HG02623 (cell line): ENCODE data around the gene ZNF221.
"Not testable (repeated sequence)": the region's sequence is repeated elsewhere in the genome, so short reads cannot be mapped to it uniquely, and the experiment has no call there.

Source experiments
- ATAC-seq: cut with Tn5 transposase; IDR thresholded peaks from one replicate; pipeline ENCODE4 v1.9.1; 2021; ENCODE audit warnings: moderate library complexity; ENCODE audit not compliant: unreplicated experiment

The ZNF221 gene

DNA sequence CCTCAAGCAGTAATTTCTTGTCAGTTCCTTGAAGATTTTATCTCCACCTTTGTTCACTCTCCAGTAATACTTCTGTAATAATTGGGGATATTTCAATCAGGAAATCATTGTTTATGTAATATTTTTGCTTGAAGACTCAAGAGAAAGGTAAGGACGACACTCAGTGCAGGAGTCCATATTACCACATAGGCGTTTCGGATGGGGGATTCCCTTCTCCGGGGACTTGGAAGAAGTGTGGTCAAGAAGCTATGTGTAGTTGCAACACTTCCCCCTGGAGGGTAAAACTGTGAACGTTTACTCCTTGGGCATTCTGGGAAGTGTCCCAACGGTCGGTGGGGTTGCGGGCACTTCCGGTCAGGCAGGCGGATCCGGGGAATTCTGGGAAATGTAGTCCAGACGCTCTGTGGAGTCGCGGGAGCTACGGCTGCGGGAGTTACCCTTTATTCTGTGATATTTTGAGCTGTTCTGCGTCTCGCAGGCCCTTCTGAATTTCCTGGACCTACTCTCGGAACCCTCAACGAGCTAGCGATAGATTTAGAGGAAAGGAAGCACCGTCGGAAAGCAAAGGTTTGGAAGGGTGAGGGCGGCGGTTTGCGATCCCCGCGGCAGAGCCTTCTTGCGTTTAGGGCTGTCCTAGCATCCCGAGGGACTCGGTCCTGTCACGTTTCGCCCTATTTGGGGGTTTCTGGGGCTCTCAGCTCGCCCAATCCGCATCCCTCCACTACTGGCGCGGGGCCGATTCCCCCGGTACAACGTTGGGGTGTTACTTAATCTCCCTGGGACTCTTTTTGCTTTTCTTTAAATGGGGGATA is at the start of gene ZNF221:
TSS of gene ZNF221 (plus strand) at position 395 of the 812 bp plus-strand sequence. CDS start 11,499 bp downstream, outside the sequence.
- peak; percentile 66 for ATAC-seq

DNA sequence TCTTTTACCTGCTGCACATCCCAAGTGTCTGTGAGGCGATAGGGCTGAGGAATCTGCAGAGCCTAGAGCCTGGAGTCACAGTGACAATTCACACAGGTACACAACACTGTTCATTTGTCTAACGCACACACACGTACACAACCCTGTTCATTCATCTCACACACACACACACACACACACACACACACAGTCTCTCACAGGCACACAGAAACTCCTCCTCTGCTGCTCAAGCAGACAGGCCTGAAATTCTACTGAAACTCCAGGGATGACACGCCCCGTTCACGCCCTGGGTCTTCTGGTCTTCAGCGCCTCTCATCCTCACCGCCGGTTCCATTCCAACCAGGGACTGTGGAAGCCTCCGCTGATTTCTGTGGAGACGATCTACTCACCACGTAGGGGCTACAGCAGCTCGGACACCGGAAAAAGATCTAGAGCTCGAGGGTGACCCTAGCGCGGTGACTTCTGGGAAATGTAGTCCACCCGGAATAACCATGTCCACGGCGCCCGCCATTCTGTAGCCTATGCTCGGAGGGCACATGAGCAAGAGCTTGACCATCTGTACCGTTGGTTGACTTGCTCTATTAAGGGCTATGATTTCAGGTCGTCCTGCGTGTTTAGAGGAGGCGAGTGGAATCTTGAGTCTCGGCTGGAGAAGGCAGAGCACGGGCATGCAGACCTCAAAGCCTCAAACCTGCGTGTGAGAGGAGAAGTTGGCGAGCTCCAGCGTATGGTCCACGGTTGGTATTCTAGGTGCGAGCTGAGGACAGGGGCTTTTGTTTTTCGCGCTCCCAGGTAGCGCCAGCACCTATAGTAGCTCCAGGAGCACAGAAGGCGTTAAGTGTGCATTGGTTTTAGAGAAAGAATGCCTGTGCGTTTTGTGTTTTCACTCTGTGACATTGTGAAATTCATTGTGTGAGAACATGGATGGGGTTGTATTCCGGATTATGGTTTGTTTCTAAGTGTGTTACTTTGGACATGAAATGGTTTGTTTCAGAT is 49.3 kb upstream of the ZNF221 start:
- peak; percentile 82 for ATAC-seq

DNA sequence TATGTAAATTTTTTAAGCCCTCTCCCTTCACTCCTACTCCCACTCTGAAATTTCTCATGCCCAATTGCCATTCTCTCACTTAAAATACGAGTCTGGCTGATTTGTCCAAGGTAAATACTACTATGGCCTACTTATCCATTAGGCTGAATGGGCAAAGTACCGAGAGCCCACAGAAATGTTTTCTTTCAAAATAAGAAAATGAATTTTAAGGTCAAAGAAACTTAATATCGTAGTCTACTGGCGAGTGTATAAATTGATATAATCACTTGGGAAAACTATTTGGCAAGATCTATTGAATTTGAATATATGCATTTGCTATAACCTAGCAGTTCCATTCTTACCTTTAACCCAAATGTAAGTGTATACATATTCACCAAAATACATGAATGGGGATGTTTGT is 48.6 kb upstream of the ZNF221 start:
- no peak for ATAC-seq

DNA sequence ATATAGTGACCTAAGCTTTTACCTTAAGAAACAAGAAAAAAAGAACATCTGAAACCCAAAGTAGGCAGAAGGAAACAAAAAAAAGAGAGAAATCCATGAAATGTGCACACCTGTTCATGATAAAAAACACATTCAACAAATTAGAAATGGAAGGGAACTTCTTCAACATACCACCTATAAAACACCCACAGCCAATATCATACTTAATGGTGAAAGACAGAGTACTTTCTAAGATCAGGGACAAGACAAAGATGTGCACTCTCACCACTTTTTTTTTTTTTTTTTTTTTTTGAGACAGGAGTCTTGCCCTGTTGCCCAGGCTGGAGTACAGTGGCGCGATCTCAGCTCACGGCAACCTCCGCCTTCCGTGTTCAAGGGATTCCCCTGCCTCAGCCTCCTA is 45.1 kb upstream of the ZNF221 start:
- ATAC-seq, result no peak

DNA sequence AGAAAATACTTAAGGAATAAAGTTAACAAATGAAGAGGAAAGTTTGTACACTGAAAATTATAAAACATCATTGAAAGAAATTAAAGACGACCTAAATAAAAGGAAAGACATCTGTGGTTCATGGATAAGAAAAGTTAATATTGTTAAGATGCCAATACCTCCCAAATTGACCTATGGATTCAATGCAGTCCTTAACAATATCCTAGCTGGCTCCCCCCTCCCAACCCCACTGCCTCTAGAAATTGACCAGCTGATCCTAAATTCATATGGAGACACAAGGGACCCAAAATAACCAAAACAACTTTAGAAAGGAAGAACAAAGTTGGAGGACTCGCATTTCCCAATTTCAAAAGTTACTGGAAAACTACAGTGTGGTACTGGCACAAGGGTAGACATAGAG is 44.3 kb upstream of the ZNF221 start:
- no peak for ATAC-seq

DNA sequence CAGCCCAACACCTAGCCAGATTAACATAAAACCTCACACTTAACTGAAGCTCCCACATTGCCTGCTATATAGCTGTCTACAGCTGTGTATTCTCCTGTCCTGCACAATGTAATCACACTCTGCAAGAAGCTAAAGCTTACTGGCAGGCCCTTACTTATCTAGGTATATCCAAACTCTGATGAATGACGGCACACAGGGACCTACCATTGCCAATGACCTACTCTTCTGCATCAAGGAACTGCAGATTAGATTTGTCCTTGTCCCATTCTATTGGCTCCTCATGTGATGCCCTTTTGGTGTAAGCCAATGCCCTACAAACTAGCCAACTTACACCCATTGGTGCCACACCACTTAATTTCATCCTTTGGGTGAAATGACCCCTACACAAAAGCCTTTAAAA is 42.4 kb upstream of the ZNF221 start:
- no peak for ATAC-seq

DNA sequence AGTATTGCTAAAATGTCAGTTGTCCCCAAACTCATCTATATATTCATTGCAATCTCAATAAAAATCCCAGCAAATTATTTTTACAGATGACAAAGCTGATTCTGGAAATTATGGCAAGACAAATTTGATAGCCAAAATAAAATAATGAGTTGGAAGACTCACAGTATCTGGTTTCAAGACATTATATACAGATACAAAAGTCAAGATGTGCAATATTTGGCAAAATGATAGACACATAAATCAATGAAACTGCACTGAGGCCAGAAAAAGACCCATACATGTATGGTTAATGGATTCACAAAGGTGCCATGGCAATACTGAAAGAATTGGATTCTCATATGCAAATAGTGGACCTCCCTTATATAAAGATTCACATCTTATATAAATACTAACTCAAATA is 40.1 kb upstream of the ZNF221 start:
- no peak for ATAC-seq

DNA sequence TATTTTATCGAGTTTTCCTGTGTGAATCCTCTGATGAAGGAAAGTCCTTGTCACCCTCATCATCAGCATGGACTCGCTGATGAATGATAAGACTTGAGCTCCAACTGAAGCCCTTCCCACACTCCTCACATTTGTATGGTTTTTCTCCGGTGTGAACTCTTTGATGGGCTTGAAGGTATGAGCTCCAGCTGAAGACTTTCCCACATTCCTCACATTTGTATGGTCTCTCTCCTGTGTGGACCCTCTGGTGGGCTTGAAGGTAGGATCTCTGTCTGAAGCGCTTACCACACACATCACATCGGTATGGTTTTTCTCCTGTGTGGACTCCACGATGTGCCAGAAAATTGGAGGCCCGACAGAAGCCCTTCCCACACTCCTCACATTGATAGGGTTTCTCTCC is 37.6 kb upstream of the ZNF221 start:
- no peak for ATAC-seq

DNA sequence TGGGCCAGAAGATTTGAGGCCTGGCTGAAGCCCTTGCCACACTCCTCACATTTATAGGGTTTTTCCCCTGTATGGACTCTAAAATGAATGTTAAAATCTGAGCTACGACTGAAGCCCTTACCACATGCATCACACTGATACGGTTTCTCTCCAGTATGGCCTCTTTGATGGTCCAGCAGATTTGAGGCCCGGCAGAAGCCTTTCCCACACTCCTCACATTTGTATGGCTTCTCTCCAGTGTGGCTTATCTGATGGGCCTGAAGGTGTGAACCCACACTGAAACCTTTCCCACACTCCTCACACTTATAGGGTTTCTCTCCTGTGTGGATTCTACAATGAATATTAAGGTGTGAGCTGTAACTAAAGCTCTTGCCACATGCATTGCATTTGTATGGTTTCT is 37.0 kb upstream of the ZNF221 start:
- no peak for ATAC-seq

DNA sequence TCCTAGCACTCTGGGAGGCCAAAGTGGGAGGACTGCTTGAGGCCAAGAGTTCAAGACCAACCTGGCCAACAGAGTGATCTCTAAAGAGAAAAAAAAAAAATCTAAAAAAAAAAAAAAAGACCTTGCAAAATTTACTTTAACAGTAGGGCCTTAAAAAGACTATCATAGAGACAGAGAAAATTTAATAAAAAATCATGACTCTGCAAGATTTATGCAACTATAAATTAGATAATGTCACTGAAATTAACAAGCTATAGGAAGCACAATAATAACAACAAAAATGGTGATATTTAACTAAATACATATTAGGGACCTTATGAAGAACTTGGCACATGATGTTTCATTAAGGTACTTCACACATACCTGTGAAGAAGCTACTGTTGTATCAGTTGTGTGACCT is 27.2 kb upstream of the ZNF221 start:
- ATAC-seq, result no peak

DNA sequence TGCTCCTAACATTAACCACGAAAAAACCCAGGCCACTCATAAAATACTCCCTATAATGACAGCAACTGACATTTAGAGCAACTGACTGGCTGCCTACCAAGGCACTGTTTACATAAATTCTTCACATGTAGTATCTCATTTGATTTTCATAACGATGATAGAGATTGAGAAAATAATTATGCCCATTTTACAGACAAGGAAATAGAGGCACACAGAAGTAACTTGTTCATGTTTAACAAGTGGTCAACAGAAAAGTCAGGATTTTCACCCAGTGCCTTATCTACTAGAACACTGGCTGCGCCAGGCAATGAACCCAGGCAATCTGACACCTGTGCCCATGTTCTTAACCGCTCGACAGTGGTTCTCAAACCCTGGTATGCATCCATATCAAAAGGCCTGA is 22.2 kb upstream of the ZNF221 start:
- ATAC-seq, result no peak

DNA sequence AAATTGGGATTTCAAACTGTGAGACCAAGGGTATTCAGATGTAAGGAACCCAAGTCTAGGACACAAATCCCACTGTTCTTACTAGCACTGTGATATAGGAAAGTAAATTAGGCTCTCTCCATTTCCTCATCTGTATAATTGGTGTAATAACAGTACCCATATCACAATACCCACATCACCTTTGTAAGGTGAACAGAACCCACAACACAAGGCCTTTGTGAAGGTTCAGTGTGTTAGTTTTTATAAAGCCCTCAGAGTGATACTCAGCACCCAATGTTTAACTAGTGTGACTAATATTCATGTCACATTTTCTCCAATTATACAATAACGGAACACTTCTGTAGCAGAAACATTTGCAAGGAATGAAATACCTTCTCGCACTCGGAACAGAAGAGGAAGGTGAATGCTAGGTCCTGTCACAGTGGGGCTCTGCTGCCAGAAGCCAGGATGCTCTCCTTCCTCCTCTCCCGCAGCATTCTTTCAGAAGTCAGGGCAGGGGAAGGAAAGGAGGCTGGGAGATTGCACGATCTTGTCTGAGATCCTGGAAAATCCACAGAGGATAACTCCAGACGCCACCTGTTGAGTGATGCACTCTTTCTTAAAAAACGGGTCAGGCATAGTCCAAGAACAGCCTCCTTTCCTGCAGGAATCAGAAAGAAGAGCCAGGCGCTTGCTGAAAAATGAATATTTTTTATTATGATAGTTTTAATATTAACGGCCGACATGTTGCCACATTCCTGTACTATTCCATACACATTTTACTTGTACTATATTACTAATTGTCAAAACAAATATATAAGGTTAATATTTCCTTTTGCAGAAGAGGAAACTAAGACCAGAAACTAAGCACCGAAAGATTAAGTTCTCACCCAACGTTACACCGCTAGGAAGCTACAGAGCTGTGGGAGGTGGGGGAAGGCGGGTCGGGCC is 16.7 kb upstream of the ZNF221 start:
- no peak for ATAC-seq

DNA sequence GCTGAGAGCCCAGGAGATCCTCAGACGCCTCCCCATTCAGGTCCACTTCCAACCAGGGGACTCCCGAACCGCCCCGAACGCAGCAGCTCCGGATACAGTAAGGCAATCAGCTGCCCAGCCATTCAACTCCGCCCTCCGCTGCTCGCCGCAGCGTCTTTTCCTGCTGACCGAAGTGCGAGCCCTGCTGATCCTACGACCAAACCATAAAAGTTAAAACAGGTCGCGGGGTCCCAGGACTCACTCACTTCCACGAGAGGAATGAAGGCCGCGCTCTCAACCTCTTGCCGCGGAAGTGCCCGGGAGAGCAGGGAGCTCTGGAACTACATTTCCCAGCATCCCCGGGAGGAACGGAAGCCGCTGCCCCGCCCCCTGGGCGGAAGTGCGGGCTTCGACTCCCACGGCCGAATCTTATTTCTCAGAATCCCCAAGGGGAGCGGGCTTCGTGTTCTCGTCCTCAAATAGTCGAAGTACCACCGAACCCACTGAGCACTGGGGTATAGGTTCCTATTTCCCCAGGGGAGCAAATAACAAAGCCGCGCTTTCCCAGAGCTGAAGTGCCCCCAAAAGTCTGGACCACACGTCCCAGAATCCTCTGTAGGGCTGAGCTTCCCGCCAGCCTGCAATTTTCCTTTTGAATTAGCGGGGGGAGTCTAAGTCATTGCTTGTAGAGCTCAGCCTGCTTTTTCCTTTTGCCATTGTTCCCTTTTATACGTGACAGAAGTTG is 15.9 kb upstream of the ZNF221 start, which contains the start of gene ZNF45:
TSS of gene ZNF45 (minus strand) at position 298 of the 724 bp plus-strand sequence. CDS start 13,097 bp downstream, outside the sequence.
- ATAC-seq, result peak; percentile 81

DNA sequence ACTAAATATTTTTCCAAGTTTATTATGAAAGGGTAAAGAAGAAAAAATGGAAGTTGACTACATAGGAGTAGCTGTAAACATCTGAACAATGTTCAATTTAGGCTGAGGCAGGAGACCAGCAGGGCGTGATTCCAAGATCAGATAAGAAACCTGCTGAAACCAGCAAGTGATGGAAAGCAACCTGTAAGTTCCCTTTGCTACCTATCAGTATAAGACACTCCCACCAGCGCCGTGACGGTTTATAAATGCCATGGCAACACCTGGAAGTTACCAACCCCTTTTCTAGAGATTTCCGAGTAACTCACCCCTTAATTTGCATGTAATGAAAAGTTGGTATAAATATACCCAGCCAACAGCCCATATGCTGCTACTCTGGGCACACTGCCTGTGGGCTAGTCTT is 14.8 kb upstream of the ZNF221 start:
- no peak for ATAC-seq

DNA sequence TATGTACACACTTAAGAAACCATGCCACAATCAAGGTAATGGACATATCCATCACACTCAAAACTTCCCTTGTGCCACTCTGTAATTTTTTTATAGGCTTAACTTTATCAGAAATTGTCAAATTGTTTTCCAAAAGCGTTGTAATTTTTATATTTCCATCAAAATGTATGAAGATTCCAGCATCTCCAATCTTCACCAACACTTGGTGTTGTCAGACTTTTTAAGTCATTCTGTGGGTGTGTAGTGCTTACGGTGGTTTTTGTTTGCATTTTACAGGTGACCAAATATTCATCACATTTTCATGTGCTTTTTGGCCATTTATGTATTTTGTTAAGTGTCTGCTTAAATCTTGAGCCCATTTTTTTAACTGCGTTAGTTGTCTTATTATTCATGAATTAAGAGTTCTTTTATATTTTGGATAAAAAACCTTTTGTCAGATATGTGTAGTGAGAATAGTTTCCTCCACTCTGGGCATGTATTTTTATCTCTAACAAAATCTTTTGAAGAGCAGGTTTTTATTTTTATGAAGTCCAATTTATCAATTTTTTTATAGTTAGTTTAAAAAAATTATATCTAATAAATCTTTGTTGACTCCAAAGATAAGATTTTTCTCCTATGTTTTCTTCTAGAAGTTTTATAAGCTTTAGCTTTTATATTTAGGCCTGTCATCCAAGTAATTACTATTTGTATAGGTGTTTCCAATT is 11.3 kb upstream of the ZNF221 start:
- ATAC-seq, result no peak

DNA sequence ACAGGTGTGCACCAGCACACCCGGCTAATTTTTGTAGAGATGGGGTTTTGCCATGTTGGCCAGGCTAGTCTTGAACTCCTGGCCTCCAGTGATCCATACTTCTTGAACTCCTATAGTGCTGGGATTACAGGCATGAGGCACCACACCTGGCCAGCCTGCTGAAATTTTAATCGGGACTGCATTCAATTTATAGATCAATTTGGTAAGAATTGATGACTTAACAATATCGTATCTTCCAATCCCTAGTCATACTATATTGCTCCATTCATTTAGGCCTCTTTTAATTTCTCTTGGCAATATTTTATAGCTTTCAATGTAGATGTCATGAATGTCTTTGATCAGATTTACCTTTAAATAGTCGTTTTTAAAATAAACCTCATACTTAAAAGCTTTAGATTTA is 10.3 kb upstream of the ZNF221 start:
- ATAC-seq, result no peak

DNA sequence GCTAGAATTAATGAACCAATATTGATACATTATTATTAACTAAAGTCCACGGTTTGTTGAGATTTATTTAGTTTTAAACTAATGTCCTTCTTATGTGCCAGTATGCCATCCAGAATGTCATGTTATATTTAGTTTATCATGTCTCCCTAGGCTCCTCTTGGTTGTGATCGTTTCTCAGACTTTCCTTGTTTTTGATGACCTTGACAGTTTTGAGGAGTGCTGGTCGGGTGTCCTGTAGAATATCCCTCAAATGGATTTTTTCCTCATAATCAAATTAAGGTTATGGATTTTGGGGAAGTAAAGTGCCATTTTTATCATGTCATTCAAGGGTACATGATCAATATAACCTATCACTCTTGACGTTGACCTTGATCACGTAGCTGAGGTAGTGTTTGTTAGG is 9.8 kb upstream of the ZNF221 start:
- no peak for ATAC-seq

DNA sequence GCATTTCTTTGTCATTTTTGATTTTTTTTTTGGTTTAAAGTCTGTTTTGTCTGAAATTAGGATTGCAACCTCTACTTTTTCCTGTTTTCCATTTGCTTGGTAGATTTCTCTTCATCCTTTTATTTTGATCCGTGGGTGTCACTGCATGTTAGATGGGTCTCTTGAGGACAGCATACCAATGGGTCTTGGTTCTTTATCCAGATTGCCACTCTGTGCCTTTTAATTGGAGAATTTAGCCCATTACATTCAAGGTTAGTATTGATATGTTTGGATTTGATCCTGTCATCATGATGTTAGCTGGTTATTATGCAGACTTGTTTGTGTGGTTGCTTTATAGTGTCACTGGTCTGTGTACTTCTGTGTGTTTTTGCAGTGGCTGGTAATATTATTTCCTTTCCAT is 3.6 kb upstream of the ZNF221 start:
- ATAC-seq, result not testable (repeated sequence)

DNA sequence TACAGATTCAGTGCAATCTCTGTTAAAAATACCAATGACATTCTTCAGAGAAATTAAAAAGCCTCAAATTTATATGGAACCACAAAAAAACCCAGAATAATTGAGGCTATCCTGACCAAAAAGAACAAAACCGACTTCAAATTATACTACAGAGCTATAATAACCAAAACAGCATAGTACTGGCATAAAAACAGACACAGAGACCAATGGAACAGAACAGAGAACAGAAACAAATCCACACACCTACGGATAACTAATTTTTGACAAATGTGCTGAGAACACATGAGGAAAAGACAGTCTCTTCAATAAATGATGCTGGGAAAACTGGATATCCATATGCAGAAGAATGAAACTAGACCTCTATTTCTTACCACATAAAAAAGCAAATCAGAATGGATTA is 1.2 kb upstream of the ZNF221 start:
- ATAC-seq, result not testable (repeated sequence)
